ENCODE results near the gene FIP1L1. TPM values are rescaled to one million over a fixed set of nuclear protein-coding genes. Genes with fewer than 3 reads are reported as not detected.

The FIP1L1 gene
- total and polyA plus RNA-seq, 2 donors (not counting 1 experiment from before 2014, with no cell fraction given): 19.0 to 79.3 TPM

DNA sequence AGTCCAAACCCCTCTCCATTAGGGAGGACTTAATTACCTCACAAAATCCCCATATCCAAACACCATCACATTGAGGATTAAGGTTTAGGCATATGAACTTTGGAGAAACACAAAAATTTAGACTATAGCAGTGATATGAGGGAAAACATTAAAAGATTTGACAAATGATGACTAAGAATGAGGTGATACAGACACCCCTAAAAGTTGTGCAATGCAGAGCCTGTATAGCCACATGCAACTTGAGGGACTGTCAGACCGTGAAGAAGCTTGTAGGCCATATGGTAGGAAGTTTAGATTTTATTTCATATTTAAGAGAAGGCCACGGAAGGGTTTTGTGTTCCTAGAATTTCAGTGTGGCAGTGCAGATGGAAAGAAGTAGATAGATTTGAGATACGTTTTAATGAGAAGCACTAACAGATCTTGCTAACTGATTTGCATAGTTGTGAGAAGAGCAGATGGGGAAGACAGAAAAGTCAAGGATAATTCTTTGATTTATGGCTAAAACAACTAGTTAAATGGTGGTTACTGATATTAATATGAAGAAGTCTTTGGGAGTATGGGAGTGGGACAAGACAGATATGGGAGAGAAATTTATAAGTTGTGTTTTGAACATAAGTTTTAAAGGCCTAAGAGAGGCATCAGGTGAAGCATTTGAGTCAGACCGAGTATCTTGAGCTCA is 5.5 kb upstream of the FIP1L1 start:
- H3K4me1 ChIP-seq (ENCODE audit: control insufficient read depth in 2 of 2, insufficient read depth in 2 of 2, low read length in 2 of 2): peaks cover 2 to 4% of the 10 kb centered on the region in 2 donors
- ATAC-seq (ENCODE audit: low read depth) (no peak), DNase-seq (no peak)
- Mint-ChIP-seq H3K4me1 (peaks cover 4% of the 10 kb centered on the region), H3K9me3 (ENCODE audit: insufficient read depth) (no peaks in the 10 kb centered on the region), H3K27ac (no peak overlapping the region), H3K4me3 (no peak overlapping the region), H3K27me3 (peaks cover 35% of the 10 kb centered on the region)
- TF ChIP-seq, protein P1, sequence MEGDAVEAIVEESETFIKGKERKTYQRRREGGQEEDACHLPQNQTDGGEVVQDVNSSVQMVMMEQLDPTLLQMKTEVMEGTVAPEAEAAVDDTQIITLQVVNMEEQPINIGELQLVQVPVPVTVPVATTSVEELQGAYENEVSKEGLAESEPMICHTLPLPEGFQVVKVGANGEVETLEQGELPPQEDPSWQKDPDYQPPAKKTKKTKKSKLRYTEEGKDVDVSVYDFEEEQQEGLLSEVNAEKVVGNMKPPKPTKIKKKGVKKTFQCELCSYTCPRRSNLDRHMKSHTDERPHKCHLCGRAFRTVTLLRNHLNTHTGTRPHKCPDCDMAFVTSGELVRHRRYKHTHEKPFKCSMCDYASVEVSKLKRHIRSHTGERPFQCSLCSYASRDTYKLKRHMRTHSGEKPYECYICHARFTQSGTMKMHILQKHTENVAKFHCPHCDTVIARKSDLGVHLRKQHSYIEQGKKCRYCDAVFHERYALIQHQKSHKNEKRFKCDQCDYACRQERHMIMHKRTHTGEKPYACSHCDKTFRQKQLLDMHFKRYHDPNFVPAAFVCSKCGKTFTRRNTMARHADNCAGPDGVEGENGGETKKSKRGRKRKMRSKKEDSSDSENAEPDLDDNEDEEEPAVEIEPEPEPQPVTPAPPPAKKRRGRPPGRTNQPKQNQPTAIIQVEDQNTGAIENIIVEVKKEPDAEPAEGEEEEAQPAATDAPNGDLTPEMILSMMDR (IDR thresholded peaks at IDR 0.05): no peak
- no peak for TF ChIP-seq EZH2 (IDR thresholded peaks at IDR 0.05; ENCODE audit: borderline replicate concordance, insufficient read depth, low read depth, low read length, poor library complexity, severe bottlenecking)
- no peaks in the 10 kb centered on the region for H4K20me1 ChIP-seq (ENCODE audit: control insufficient read depth, insufficient read depth, low read length, poor library complexity, severe bottlenecking)
- no peak overlapping the region for H3K9ac ChIP-seq (ENCODE audit: low read length)
- no peaks in the 10 kb centered on the region for H3K36me3 ChIP-seq (replicated peaks in 1 of 2; ENCODE audit: control extremely low read depth in 1 of 2, control insufficient read depth in 1 of 2, extremely low read depth in 1 of 2, insufficient read depth in 2 of 2, low read length in 1 of 2)
- 96% methylated on average over 3 of the region's 4 CpGs for WGBS (ENCODE audit: insufficient coverage)
- ChIA-PET CTCF (no interaction called here), POLR2A (no interaction called here)
- no peaks in the 10 kb centered on the region for H3K9me3 ChIP-seq (ENCODE audit: control extremely low read depth in 1 of 3, control insufficient read depth in 2 of 3, insufficient read depth in 1 of 3, low read length in 2 of 3)
- H2AFZ ChIP-seq (ENCODE audit: insufficient read depth, low read depth, low read length, poor library complexity, severe bottlenecking): no peak overlapping the region
- H3K4me3 ChIP-seq (ENCODE audit: control extremely low read depth in 1 of 5, extremely low read depth in 1 of 5, insufficient read depth in 1 of 5, low read depth in 2 of 5, low read length in 4 of 5): no peak overlapping the region
- H3K79me2 ChIP-seq (ENCODE audit: control insufficient read depth, insufficient read depth, low read length): peaks cover 2% of the 10 kb centered on the region
- no peak overlapping the region for H3K27ac ChIP-seq (ENCODE audit: low read length in 2 of 2)
- H3K27me3 ChIP-seq (replicated peaks in 1 of 4; ENCODE audit: control extremely low read depth in 1 of 4, control insufficient read depth in 3 of 4, insufficient read depth in 4 of 4, low read length in 3 of 4): peaks cover 0 to 8% (median 7%) of the 10 kb centered on the region in 4 experiments
- intact Hi-C loops (cut with micrococcal nuclease): no loop called here
- H3K4me2 ChIP-seq (replicated peaks; ENCODE audit: low read depth, low read length, poor library complexity, severe bottlenecking): no peak overlapping the region

DNA sequence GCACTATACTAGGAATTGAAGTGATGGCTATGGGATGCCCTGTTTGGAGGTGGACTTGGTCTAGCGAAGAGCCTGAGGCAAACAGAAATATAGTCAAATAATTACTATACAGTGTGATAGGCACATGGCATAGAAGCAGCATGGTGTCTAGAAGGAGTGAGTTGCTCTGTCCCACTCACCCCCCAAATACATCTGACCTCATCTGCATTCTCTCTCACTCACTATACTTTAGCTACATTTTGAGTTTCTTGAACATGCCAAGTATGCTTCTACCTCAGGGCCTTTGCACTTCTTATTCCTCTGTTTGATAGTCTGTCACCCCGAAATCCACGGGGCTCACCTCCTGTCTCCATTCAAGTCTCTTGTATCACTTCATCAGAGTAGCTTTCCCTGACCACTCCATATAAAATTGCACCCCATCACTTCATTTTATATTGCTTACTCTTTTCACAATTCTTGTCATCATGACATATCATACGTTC is 2.6 kb upstream of the FIP1L1 start:
- Histone ChIP-seq H3K9me3 (ENCODE audit: control extremely low read depth in 1 of 3, control insufficient read depth in 2 of 3, insufficient read depth in 1 of 3, low read length in 2 of 3) (no peaks in the 10 kb centered on the region), H4K20me1 (ENCODE audit: control insufficient read depth, insufficient read depth, low read length, poor library complexity, severe bottlenecking) (peaks cover 11% of the 10 kb centered on the region), H3K9ac (ENCODE audit: low read length) (no peak overlapping the region), H3K36me3 (replicated peaks in 1 of 2; ENCODE audit: control extremely low read depth in 1 of 2, control insufficient read depth in 1 of 2, extremely low read depth in 1 of 2, insufficient read depth in 2 of 2, low read length in 1 of 2) (no peaks in the 10 kb centered on the region), H2AFZ (ENCODE audit: insufficient read depth, low read depth, low read length, poor library complexity, severe bottlenecking) (no peak overlapping the region), H3K4me2 (replicated peaks; ENCODE audit: low read depth, low read length, poor library complexity, severe bottlenecking) (no peak overlapping the region), H3K27ac (ENCODE audit: low read length in 2 of 2) (no peak overlapping the region), H3K4me1 (ENCODE audit: control insufficient read depth in 2 of 2, insufficient read depth in 2 of 2, low read length in 2 of 2) (peaks cover 7 to 23% of the 10 kb centered on the region in 2 donors), H3K27me3 (replicated peaks in 1 of 4; ENCODE audit: control extremely low read depth in 1 of 4, control insufficient read depth in 3 of 4, insufficient read depth in 4 of 4, low read length in 3 of 4) (peaks cover 0 to 8% (median 5%) of the 10 kb centered on the region in 4 experiments), H3K4me3 (ENCODE audit: control extremely low read depth in 1 of 5, extremely low read depth in 1 of 5, insufficient read depth in 1 of 5, low read depth in 2 of 5, low read length in 4 of 5) (no peak overlapping the region), H3K79me2 (ENCODE audit: control insufficient read depth, insufficient read depth, low read length) (peaks cover 23% of the 10 kb centered on the region)
- TF ChIP-seq, protein P1 (IDR thresholded peaks at IDR 0.05): no peak
- TF ChIP-seq EZH2 (IDR thresholded peaks at IDR 0.05; ENCODE audit: borderline replicate concordance, insufficient read depth, low read depth, low read length, poor library complexity, severe bottlenecking): no peak
- Mint-ChIP-seq H3K9me3 (ENCODE audit: insufficient read depth) (no peaks in the 10 kb centered on the region), H3K27me3 (peaks cover 19% of the 10 kb centered on the region), H3K27ac (no peak overlapping the region), H3K4me3 (no peak overlapping the region), H3K4me1 (peaks cover 20% of the 10 kb centered on the region)
- ChIA-PET POLR2A (no interaction called here), CTCF (no interaction called here)
- 88% methylated on average over 2 of the region's 4 CpGs for WGBS (ENCODE audit: insufficient coverage)
- ATAC-seq (ENCODE audit: low read depth): no peak
- no peak for DNase-seq
- intact Hi-C loops (cut with micrococcal nuclease): no loop called here

All from B cell (primary cell).